ENCODE measurements around the gene CPNE2.
"Not testable (repeated sequence)": the region's sequence is repeated elsewhere in the genome, so short reads cannot be mapped to it uniquely, and the experiment has no call there.

Gene CPNE2

DNA sequence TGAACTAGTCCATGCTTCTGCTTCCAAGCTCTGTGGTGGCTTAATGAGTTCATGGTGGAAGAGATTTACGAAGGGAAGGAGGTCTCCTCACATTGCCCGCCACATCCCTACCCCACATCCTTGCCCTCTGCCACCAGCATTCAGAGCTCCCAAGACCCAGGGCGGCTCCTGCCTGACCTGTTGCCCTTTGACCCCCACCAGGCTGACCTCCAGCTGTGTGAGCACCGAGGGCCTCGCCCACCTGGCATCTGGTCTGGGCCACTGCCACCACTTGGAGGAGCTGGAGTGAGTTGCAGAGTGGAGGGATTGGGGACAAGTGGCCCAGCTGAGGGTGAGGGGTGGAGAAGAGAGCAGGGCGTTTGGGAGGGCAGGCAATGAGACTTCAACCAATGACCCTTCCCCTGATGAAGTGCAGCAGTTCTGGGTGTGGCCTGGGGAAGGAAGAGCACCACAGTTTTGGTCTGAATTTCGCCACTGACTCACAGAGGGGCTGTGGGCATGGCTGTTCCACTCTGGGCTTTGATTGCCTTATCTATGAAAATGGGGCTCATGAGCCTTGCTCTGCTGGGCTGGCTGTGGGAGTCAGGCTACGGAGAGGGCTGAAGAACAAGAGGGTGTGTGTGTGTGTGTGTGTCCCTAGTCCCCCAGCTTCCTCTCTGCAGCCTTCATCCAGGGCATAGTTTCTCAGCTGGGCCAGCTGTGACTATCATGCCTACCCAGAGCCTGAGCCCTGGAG, 22.6 kb upstream of the CPNE2 start:
- DNase-seq (ENCODE audit: low read depth, low spot score) = no peak

DNA sequence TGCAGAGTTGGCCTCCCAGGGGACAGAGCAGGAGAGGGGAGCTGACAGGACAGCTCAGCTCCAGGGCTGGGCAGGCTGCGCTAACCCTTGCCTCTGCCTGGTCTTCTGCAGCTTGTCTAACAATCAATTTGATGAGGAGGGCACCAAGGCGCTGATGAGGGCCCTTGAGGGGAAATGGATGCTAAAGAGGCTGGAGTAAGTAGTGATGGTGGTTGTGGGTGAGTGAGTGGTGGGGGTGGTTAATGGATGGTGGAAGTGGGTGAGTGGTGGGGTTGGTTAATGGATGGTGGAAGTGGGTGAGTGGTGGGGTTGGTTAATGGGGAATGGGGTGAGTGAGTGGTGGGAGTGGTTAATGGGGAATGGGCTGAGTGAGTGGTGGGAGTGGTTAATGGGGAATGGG, 22.0 kb upstream of the CPNE2 start:
- DNase-seq (ENCODE audit: low read depth, low spot score) = no peak

- DNase-seq (ENCODE audit: low read depth, low spot score) = not testable (repeated sequence)
Observed at GRCh38 chr16:57071081-57071732, 21.2 kb upstream of the CPNE2 start.

DNA sequence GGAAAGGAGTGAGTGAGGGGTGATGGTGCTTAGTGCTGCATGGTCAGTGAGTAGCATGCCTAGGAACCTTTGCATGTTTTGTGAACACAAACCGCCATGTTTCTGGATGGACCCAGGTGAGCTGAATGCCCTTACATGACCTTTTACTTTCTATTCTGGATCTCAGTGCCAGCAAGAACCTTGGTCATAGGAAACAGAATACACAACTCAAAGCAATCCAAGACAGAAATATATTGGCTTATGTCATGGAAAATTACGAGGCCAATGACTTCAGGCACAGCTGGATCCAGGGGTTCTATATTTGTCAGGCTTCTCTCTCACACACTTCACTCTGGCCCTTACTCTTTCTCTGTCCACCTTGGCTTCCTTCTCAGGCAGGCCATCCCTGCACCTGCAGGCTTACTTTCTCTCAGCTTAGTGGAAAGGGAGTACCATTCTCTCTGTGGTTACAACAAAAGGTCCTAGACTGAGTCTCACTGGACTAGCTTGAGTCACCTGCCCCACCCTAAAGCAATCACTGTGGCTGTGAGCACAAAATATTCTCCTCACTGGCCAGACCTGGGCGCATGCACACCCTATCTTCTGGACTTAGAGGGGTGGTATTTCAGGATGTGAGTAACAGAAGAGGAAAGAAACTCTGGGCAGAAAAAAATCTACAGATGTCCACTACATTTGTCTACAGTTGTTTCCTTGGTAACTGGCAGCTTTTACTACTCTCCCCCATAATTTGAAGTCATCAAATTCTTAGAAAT, 20.4 kb upstream of the CPNE2 start:
- peak; percentile 22 for DNase-seq (ENCODE audit: low read depth, low spot score)

DNA sequence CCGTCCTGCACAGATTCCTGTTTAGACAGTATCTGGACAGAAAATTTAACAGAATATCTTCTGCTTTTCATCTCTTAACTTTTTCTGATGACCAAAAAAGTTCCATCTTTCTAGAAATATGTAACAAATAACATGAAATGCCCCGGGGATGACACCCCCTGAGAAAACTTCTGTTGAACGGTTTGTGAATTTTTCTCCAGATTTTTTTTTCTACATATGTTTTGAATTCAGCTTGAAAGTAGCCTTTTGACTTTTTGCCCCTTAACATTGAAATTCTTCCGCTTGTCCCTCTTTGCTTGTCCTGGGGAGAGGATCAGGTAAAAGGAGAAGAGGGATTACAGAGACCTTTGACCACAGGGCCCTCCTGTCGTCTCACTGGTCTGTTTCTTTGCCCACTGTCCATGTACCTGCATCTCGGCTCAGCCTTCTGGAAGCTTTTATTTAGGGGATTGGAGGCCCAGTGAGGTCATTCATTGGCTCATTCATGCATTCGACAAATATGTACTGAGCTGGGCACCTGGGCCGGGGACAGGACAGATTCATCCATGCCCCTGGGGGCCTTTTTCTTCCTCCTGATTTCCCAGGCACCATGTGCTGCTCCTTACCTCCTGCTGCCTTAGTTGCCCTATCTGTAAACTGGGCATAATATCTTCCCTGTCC, 19.6 kb upstream of the CPNE2 start:
- no peak for DNase-seq (ENCODE audit: low read depth, low spot score)

GRCh38 chr16:57077714-57078113, 14.7 kb upstream of the CPNE2 start:
- no peak for DNase-seq (ENCODE audit: low read depth, low spot score)

- no peak for DNase-seq (ENCODE audit: low read depth, low spot score)
Observed at GRCh38 chr16:57081744-57082143, 10.6 kb upstream of the CPNE2 start.

DNA sequence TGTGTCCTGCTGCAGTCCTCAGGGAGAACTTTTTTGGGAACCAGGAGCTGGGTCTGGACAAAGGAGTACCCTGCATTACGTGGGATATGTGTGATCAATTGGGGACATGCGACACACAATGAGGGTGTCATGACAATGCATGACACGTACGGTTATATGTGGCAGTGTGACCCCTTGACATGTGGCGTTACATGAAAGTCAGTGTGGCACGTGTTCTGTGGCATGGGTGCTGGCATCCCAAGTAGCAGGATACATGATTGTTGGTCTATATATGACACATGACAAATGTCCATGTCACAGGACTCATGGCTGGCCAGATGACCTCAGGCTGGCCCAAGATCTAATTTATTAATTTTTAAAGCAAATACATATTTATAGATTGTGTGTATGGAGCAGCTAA, 9.7 kb upstream of the CPNE2 start:
- no peak for DNase-seq (ENCODE audit: low read depth, low spot score)

DNA sequence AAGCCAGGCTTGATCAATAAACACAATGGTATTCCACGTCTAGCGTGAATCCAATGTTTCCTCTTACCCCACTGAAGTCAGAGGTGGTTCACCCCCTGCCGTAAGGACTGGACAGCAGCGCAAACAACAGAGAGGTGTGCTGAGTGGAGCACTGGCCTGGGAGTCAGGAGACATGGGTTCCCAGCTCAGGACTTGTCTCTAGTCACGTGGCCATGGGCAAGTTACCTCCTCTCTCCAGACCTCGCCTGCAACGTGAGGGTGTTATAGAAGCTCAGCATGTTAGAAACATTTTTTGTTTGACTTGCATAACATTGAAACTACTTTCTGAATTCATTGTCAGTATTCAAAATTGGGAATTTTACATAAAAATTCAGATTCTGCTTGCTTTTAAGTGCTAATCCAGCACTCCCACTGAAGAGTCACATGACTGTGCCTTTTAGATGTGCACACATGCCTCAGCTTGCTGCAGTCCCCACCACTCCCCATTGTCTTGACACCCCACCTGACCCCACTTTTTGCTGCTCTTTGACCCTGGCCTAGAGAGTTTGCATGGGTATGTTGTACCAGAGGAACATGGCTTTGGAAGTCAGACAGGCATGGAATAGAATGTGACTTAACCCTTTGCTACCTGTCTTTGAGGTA, 8.8 kb upstream of the CPNE2 start:
- no peak for DNase-seq (ENCODE audit: low read depth, low spot score)

- peak; percentile 79 for DNase-seq (ENCODE audit: low read depth, low spot score)
Observed at GRCh38 chr16:57084257-57084770, 8.1 kb upstream of the CPNE2 start.

GRCh38 chr16:57084996-57085395, 7.4 kb upstream of the CPNE2 start:
- DNase-seq (ENCODE audit: low read depth, low spot score) = no peak

DNA sequence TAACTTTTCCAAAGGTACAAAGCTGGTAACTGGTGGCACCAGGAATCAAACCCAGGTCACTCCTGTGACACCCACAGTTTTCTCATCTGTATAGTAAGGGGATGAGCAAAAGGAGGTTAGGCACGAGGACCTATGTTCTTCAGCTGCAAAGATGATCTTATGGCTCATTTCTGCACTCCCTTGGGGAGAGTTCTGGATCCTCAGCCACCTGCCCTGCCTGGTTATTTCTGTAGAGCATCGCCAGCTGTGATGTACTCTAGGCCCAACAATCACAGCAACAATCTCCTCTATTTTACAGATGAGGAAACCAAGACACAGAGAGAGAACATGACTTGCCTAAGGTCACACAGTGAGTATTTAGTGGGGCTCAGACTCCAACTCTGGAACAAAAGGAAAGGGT, 5.4 kb upstream of the CPNE2 start:
- no peak for DNase-seq (ENCODE audit: low read depth, low spot score)

DNA sequence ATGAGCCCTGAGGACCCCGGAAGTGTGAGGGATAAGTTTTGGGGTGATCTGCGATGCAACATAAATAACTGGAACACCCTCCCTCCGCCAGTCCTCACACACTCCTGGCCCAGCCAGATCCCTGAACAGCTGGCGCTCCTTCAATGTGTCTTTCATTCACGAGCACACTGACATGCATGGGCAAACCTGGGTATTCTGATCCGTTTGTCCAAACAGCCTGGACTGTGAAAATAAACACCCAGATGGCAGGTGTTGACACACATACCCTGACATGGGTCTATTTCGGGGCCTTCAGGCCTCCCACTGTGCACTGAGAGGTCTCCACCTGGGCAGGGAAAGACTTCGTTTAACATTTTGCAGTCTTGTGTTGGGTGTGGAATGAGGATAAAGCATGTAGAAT, 3.0 kb upstream of the CPNE2 start:
- no peak for DNase-seq (ENCODE audit: low read depth, low spot score)

- DNase-seq (ENCODE audit: low read depth, low spot score) = peak; percentile 70
Observed at GRCh38 chr16:57091200-57091974, 996 bp upstream of the CPNE2 start.

DNA sequence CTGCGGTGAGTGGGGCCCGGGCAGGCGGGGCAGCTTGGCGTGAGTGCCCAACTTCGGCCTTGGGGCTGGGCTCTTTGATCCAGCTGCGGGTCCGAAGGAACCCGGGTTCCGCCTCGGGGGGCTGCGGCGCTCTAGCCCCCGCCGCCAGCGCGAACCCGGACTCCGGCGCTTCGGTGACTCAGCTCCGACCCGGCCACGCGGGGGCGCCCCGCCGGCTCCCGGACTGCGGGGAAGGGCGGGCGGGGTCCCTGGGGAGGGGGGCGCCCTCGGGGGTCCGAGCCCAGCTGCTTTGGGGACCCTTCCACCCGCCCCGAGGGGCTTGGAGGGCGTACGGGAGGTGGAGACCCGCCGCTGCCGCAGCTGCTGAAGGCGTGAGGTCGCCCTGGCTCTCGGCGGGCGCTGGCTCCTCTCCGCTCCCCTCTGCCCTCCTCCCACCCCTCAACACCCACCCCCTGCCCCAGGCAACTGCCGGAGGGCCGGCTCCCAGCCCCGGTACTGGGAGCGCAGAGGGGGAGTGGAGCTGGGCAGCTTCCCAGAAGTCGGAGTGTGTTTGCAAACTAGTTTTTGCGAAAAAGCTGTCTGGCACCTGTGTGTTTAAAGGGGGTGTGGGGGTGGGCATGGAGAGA, 516 bp downstream of the CPNE2 start:
- peak; percentile 62 for DNase-seq (ENCODE audit: low read depth, low spot score)

DNA sequence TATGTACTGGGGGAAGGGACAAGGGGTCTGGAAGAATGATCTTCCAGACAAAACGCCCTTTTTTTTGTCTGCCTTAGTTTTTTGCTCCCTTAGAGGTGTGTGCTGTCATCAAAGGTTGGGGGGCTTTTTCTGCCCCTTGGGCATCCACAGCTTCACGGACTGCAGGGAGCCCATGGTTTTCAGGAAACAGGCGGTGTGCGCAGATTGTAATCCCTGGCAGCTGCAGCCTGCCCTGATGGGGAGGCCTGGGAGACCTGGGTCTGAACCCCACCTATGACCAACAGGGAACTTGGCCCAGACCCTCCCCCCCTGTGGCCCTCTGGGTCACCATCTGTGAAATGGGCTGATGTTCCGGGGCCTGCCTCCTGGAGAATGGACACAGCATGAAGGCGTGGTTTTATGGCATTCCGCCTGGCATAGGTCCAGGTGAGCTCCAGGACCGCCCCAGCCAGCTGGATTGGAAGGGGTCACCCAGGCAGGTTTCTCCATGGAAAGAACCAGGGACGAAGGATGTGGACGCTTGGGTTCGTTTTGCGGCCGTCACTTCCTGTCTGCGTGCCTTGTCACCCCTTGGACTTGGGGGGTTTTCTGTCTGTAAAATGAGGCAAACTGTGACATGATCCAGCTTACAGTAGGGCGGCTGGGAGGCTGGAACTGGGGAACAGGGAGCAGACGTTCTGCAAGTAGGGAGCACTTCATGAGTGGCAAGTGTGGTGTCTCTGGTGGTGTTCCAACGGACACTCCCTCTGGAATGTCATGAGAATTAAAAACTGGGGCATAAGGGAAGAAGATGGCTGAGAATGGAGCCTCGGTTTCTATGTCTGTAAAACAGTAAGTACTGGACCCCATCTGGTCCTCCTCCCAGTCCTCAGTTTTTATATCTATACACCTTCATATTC, 1.5 kb downstream of the CPNE2 start:
- no peak for DNase-seq (ENCODE audit: low read depth, low spot score)

DNA sequence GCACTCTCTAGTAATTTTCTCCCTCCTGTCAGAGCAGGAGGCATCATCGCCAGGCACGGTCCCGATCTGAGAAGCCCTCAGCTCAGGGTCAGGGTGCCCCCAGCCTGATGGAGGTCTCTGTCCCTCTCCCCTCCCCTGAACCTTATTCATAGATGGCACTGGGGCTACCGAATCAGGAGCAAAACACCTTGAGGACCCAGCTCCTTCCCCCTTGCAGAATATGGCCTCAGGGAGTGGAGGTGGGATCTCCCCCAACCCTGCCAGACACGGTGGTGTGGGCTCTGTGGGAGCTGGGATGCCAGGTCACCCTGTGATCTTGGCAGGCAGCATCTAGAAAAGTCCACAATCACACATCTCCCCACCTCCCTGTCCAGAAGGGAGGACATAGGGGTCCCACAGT, 2.5 kb downstream of the CPNE2 start:
- no peak for DNase-seq (ENCODE audit: low read depth, low spot score)

- DNase-seq (ENCODE audit: low read depth, low spot score) = no peak
Observed at GRCh38 chr16:57096192-57096591, 3.8 kb downstream of the CPNE2 start.

DNA sequence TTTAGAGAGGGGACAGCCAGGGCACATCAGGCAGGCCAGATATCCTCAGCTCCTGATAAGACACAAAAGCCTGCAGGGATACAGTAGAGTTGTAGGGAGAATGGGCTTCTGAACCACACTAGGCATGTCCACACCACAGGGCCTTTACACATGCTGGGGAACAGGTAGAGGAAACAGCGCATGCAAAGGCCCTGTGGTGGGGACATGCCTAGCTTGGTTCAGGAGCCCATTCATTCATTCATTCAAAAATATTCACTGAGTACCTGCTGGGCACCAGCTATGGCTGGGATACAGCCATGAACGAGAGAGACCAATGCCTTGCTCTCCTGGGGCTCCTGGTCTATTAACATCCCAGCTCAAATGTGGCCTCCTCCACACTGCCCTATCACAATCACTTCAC, 4.4 kb downstream of the CPNE2 start:
- DNase-seq (ENCODE audit: low read depth, low spot score) = no peak

Data from astrocyte of the hippocampus (primary cell).